Amniotic epithelial cell (primary cell): ENCODE results near the gene AZU1.

Source experiments
- DNase-seq: peaks from one replicate; pipeline ENCODE4 v3.0.0-alpha.2; 2010; ENCODE audit warnings: low read depth

The AZU1 gene

DNA sequence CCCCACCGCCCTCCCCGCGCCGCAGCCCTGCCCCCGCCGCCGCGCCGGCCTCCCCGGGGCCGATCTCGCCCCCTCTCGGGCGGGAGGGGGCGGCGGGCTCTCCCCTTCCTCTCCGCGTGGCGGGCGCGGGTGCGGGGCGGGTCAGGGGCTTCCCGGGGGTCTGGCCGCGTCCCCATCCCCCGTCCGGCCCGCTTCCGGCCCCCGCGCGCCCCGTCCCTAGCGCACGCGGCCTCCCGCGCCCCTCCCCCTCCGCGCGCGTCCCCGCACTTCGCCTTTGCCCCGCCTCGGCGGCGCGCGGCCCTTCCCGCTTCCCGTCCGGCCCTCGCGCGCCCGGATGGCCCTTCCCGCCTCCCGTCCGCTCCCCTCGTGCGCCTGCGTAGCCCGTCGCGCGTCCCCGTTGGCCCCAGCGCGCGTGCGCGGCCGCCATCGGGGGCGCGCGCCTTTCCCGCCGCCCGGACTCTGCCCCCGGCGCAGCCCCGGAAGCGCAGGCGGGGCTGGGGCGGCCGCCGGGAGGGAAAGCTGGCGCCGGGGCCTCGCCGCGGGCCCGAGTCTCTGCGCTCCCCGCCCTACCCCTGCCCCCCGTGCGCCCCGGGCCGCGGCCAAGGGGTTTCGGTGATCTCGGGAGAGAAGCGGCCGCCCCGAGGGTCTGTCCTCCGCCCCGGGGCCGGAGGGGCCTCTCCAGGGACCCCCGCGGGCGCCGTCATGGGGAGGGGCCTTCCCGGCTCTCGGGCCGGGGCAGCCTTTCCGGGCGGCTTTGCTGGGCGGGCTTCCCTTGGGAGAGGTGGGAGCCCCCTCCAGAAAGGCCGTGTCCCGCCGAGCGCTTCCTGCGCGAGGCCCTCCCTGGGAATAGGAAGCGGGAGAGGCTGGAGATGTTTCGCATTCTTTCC is 29.9 kb upstream of the AZU1 start:
- peak; percentile 83 for DNase-seq

DNA sequence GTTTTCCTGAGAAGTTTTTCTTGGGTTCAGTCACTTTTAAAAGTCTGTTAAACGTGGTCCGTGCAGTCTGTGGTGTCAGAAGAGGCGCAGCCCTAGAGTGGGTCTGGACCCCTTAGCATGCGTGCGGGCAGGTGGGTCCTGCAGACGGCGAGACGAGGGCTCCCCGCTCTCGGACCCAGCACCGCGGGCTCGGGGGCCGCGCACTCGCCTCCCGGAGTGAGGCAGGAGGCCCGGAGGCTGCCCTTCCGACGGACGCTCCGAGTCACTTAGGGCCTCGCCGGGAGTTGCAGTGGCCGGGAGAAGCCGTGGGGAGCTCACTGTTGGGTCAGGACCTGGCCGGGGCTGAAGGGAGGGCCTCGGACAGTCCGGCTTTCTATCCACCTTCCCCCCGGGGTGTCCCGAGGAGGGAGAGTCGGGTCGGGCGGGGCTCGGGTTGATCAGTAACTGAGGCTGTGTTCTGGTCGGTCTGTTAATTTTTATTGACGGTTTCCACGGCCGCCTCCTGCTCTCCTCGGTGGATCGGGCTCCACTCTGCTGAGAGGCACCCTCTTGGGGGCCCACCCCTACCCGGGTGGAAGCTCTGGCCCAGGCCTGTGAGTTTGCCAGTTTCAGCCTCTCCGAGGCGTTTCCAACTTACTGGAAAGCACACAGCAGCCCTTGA is 29.1 kb upstream of the AZU1 start:
- no peak for DNase-seq

DNA sequence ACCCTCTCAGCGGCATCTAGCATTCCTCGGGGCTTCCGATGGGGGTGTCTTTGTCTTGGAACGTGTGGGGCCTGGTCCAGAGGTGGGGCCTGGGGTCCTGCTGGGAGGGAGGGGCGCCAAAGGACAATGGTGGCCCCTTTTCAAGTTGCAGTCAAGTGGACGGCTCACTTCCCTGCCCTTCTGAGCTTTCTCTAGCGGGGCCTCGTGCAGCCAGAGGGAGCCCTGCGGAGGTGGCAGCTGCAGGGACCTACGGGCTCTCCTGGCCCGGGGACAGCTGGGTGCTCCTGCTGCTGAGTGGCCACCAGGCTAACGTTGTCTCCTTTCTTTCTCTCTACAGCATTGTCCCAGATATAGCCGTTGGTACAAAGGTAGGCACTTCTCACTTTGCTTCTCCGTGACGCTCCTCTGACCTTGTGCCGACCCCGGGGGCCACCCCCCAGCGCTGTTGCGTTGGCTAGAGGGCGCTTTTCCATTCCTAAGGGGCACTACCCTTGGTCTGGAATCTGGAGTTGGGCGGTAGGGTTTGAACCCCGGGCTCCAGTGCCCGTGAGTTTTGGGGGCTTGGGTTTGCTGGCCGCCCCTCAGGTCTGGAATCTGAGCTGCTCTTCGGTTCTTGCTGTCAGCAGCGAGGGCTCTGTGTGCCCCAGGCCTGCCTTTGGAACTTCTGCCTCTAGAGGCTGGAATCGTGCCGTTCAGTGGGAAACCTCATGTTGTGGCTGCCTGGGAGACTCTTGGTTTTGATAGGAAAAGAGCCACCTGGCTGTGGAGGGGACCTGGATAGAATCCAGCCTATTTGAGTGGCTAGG is 28.4 kb upstream of the AZU1 start:
- DNase-seq, result peak; percentile 52

DNA sequence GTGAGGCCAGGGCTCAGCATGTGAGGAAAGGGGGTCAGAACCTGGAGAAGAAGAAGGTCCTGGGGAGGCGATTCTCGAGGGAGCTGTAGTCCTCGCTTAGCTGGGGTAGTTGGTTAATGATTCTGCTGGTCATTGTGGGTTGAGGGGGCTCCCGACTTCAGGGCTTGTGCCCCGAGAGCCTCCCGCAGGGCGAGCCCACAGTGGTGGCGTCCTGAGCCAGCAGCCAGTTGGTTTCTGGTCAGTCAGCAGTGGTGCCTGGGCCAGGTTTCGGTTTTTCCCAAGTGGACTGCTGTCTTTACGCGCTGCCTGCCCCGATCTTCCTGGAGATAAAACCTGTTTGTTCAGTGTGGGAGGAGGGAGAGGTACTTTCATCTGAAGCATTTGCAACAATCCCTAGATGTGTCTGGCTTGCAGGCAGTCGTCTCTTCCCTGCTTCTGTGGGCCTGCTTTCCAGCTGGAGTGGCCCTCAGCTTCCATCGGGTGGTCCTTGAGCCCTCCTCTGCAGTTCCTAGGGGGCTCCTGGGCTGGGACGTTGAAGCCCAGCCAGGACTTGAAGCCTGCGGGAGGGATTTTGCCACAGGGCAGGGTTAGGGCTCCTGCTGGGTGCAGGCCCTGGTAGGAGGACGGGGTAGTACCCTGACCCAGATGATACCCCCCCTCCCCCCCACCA is 27.1 kb upstream of the AZU1 start:
- peak; percentile 82 for DNase-seq

GRCh38 chr19:801030-801860 is 26.4 kb upstream of the AZU1 start:
- no peak for DNase-seq

DNA sequence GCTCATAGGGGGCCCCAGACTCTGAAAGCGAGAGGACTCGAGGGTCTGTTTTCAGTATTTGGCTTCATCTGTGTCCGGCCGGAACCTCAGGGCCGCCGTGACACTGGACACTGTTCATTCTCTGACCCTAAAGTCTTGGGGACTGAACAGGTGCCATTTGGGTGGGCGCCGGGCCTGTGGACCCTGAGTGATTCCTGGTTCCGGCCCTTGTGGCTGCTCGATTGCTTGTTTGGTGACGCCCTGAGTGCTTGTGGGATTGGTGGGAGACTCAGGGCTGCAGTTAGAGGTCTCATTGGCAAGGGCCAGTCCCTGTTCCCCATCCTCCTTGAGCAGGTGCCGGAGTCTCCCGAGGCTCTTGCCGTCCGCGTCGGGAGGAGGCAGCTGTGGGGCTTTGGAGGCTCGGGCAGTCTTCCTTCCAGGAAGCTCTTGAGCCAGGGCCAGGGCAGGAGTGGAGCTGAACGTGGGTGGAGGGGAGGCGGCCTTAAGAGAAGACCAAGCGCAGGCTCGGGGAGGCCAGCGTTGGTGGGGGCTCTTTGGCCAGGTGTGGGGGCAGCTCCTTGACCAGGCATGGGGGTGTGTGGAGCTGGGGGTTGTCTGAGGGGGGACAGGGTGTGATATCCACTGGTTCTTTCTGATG is 25.7 kb upstream of the AZU1 start:
- peak; percentile 69 for DNase-seq

DNA sequence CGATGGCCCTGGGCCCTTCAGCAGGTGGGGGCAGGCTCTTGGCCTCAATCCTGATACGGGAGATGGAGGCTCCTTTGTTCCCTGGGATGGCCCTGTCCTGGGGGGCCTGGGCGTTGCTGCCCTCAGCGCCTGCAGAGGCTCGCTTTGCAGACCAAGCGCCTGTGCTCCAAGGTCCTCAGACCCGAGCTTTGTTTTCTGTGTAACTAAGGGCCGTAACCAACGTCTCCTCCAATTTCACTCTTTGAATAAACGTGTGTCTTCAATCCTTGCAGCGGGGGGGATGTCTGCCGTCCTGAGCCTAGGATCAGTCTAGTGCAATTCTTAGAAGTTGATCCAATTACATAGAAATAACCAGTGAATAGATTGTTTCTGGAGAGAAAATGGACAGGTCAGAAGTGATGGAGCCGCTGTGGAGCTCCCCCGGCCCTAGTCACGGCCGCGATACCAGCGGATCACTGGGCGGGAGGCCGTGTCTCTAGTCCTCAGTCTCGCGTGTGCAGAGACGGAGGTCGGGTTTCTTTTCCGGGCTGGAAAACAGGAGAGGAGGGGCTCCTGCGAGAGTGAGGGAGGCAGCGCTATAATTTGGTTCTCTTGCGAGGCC is 25.0 kb upstream of the AZU1 start:
- no peak for DNase-seq

DNA sequence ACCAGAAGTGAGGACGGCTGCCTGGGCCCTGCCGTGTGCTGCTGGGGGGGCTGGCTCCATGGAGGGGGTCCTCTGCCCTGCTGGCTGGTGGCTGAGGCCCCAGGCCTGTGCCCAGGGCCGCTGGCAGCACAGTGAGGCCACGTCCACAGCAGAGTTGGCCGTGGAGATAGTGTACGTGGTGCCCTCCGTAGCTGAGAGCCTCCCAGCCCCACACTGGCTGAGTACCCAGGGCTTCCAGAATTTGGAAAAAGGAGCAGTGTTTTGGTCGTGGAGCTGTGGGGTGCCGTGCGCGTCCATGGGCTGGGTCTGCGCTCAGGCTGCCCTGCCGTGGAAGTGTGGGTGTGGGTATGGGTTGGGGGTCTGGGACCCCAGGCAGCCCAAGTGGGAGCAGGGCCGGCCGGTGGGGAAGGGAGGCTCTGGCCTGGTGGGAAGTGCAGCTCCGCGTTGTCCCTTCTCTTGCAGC is 24.5 kb upstream of the AZU1 start:
- DNase-seq, result no peak

- DNase-seq, result no peak
Observed at GRCh38 chr19:803686-804418, 23.8 kb upstream of the AZU1 start.

DNA sequence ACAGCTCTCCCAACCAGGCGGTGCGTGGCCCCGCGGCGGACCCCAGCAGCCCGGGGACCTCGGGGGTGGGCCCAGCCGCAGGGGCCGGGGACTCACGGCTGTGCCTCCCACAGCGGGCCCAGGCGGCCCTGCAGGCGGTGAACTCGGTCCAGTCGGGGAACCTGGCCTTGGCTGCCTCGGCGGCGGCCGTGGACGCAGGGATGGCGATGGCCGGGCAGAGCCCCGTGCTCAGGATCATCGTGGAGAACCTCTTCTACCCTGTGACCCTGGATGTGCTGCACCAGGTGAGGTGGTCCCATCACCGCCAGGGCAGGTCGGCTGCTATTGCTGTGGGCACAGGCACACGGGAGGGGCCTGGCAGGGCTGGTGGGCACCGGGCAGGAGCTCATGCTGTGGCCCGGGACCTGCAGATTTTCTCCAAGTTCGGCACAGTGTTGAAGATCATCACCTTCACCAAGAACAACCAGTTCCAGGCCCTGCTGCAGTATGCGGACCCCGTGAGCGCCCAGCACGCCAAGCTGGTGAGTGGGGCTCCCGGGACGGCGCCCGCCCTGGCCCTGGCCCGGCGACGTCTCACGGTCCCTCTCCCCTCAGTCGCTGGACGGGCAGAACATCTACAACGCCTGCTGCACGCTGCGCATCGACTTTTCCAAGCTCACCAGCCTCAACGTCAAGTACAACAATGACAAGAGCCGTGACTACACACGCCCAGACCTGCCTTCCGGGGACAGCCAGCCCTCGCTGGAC is 23.0 kb upstream of the AZU1 start:
- DNase-seq, result no peak

- no peak for DNase-seq
Observed at GRCh38 chr19:805166-805551, 22.5 kb upstream of the AZU1 start.

DNA sequence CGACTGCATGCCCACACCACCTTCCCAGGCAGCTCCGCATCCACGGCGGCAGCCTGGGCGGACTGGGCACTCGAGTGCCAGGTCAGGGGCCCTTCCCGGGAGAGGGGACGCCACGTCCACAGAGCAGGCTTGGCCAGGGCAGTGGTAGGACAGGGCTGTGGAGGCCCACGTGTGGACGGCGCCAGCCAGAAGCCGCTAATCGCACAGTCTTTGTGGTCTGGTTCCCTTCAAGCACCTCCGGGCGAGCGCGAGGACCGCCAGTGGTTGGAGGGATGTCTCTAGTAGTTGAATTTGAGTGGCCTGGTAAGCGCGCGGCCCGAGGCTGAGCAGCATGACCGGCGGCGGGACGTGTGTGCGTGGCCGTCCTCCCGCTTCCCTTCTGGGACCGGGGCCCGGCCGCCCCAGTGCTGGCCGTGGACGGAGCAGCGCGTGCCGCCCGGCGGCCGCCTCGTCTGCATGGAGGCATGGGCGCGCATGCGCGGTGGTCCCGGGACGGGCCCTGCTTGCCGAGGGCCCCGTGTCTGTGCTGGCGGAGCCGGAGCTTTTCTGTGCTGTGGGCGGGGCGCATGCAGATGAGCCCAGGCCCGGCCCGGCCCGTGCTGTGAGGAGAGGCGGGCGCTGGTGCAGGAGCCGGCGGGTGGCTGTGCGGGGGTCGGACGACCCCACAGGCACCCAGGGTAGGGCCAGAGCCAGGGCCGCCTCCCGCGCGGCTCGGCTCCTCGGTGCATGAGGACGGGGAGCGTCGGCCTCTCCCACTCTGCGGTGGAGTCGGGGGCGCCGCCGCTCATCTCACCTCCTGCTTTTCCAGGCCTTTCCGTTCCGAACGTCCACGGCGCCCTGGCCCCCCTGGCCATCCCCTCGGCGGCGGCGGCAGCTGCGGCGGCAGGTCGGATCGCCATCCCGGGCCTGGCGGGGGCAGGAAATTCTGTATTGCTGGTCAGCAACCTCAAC is 21.8 kb upstream of the AZU1 start:
- DNase-seq, result no peak

DNA sequence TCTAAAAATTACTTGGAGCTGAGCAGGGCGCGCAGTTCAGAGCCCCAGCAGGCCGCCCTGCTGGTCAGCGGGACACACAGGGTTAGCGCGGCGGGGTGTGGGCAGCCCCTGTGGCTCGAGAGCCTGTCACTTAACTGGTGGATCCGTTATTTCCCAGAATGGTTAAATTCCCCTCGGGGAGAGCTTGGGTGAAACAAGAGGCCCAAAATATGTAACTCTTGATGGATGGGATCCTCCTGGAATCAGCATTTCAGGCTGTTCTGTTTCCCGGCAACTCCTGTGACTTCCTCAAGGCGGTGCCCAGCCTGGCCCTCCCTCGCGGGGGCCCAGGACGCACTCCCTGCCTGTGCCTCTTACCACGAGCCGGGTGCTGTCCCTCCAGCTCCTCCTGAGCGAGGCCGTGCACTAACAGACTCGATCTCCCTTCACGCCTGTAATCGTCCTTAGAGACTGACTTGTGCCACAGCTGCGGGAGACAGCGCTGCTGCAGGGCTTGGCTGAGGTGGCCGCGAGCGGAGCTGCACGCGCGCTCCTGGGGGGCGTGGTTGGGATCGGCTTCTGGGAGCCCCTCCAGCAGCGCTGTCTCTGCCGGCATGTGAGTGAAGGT is 20.7 kb upstream of the AZU1 start:
- DNase-seq, result no peak

DNA sequence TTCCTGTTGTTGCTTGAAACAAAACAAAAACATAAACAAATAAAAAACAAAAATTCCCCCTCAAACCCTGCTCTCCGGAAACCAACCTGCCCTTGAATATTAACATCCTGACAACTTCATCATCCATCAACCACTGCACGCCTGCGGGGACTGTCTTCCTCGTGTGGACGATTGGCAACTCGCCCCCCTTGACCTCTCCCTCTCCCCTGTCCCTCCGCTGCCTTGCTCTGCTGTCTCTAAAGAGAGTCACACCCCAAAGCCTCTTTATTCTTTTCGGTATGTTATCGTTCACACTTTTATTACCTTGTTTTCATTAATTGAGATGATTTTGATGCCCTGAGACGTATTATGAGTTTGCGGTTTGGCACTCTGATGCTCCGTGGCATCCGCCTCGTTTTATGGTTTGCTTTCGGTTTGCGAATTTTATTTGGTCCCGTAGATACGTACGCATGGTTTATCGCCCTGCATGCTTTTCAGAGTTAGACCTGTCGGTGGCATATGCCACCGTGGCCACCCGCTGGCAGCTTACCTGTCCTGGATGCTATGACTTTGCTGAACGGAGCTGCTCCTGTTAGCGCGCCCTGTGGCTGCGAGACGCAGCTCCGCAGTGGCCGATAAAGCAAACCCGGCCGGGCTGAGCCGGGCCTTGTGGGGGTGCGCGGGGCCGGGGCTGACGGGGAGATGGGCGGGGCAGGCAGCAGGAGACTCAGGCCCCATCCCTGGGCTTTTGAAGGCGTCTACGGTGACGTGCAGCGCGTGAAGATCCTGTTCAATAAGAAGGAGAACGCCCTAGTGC is 19.8 kb upstream of the AZU1 start:
- no peak for DNase-seq

DNA sequence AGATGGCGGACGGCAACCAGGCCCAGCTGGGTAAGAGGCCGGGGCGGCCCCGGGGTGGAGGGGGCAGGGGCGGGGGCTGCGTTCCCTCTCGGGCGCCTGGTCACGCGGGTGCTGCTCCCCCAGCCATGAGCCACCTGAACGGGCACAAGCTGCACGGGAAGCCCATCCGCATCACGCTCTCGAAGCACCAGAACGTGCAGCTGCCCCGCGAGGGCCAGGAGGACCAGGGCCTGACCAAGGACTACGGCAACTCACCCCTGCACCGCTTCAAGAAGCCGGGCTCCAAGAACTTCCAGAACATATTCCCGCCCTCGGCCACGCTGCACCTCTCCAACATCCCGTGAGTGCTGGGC is 19.2 kb upstream of the AZU1 start:
- no peak for DNase-seq

DNA sequence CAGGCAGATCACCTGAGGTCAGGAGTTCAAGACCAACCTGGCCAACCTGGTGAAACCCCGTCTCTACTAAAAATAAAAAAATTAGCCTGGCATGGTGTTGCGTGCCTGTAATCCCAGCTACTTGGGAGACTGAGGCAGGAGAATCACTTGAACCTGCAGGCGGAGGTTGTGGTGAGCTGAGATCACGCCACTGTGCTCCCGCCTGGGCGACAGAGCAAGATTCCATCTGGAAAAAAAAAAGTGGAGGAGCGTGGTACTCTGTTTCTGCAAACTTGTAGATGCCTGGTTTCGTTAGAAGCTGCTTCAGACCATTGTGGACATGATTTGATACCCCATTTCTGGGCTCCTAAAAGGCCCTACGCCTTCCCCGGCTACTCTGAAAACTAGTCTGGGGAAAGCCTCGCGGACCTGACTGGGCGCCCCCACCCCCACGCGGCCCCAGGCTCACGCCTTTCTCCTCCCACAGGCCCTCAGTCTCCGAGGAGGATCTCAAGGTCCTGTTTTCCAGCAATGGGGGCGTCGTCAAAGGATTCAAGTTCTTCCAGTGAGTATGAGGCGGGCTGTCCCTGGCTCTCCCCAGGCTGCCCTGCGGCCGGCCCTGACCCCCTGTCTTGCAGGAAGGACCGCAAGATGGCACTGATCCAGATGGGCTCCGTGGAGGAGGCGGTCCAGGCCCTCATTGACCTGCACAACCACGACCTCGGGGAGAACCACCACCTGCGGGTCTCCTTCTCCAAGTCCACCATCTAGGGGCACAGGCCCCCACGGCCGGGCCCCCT is 17.4 kb upstream of the AZU1 start:
- no peak for DNase-seq
